PFSK-1 (cell line): ENCODE measurements around the gene FUOM.
A peak's percentile ranks its signal among the peaks of the same experiment; 100 is the strongest.

ENCODE experiments used
- FOXP2 ChIP-seq: optimal IDR thresholded peaks from 2 replicates; pipeline ENCODE3; 2011; ENCODE audit warnings: borderline replicate concordance, control low read depth, inconsistent platforms; ENCODE audit not compliant: insufficient read depth; ENCODE audit errors: extremely low read length, extremely low read depth
- POLR2AphosphoS5 ChIP-seq: IDR thresholded peaks from 2 replicates; pipeline ENCODE4 v1.6.1; 2012; ENCODE audit warnings: low read depth, mild to moderate bottlenecking, control low read depth, low read length, moderate library complexity
- REST ChIP-seq, 2 experiments: IDR thresholded peaks; 2 replicates each; pipeline versions ENCODE4 v1.6.1 to v1.8.0; 2011 to 2012; ENCODE audit warnings: low read depth in 2 of 2, low read length in 2 of 2, control low read depth in 1 of 2, inconsistent platforms in 1 of 2, mild to moderate bottlenecking in 1 of 2, moderate library complexity in 1 of 2; ENCODE audit not compliant: insufficient read depth in 1 of 2
- SIN3A ChIP-seq: IDR thresholded peaks from 2 replicates; pipeline ENCODE4 v1.6.1; 2012; ENCODE audit warnings: mild to moderate bottlenecking, low read length, moderate library complexity, borderline replicate concordance; ENCODE audit not compliant: insufficient read depth
- TAF1 ChIP-seq: IDR thresholded peaks from 2 replicates; pipeline ENCODE4 v1.6.1; 2012; ENCODE audit warnings: low read length, control low read depth, borderline replicate concordance; ENCODE audit not compliant: insufficient read depth

FUOM gene

GRCh38 chr10:133326223-133326551 lies 31.6 kb downstream of the FUOM start:
- TF ChIP-seq SIN3A: no peak
- no peak for TF ChIP-seq FOXP2
- TF ChIP-seq REST (IDR thresholded peaks at IDR 0.05; ENCODE audit: insufficient read depth in 1 of 2, low read depth in 2 of 2, low read length in 2 of 2): no peak
- TF ChIP-seq TAF1: no peak
- TF ChIP-seq POLR2AphosphoS5: no peak

- no peak for TF ChIP-seq TAF1
- TF ChIP-seq FOXP2: no peak
- TF ChIP-seq REST (IDR thresholded peaks at IDR 0.05; ENCODE audit: insufficient read depth in 1 of 2, low read depth in 2 of 2, low read length in 2 of 2): no peak
- TF ChIP-seq POLR2AphosphoS5: no peak
- TF ChIP-seq SIN3A: no peak
These were observed 32.2 kb downstream of the FUOM start for GRCh38 chr10:133325440-133326222.

GRCh38 chr10:133324857-133325260 lies 33.0 kb downstream of the FUOM start:
- TF ChIP-seq REST (IDR thresholded peaks at IDR 0.05; ENCODE audit: insufficient read depth in 1 of 2, low read depth in 2 of 2, low read length in 2 of 2): no peak
- TF ChIP-seq SIN3A: no peak
- no peak for TF ChIP-seq FOXP2
- no peak for TF ChIP-seq TAF1
- TF ChIP-seq POLR2AphosphoS5: no peak

- TF ChIP-seq FOXP2: no peak
- TF ChIP-seq POLR2AphosphoS5: no peak
These were observed 33.5 kb downstream of the FUOM start for GRCh38 chr10:133324198-133324792.

GRCh38 chr10:133318494-133319127 lies 39.2 kb downstream of the FUOM start:
- peak; percentile 85 for TF ChIP-seq FOXP2
- TF ChIP-seq TAF1: no peak

GRCh38 chr10:133316732-133317131 lies 41.1 kb downstream of the FUOM start:
- no peak for TF ChIP-seq SIN3A
- no peak for TF ChIP-seq POLR2AphosphoS5
- no peak for TF ChIP-seq REST (IDR thresholded peaks at IDR 0.05; ENCODE audit: insufficient read depth in 1 of 2, low read depth in 2 of 2, low read length in 2 of 2)
- no peak for TF ChIP-seq FOXP2
- TF ChIP-seq TAF1: no peak
